B cell (primary cell): ENCODE results near the gene BMF.

Source experiments
- CTCF ChIP-seq: fragments of 200-600 bp; IDR thresholded peaks from one replicate; pipeline ENCODE4 v1.8.0; 2022; ENCODE audit warnings: antibody characterized with exemption, mild to moderate bottlenecking
- EZH2 ChIP-seq: IDR thresholded peaks from 2 replicates; pipeline ENCODE4 v1.6.1; 2012; ENCODE audit warnings: borderline replicate concordance, low read depth, mild to moderate bottlenecking, moderate library complexity, low read length; ENCODE audit not compliant: insufficient read depth, poor library complexity, severe bottlenecking

GRCh38 chr15:40100947-40101905 is 7.5 kb downstream of the BMF start:
- TF ChIP-seq CTCF (no peak), EZH2 (no peak)
